NCI-H526 (cell line): ENCODE data around the gene SCD5.

Source experiments
- DNase-seq, 2 experiments: peaks; one replicate each; lab custom pipeline; 2025; lab: John Stamatoyannopoulos, UW

Gene SCD5

DNA sequence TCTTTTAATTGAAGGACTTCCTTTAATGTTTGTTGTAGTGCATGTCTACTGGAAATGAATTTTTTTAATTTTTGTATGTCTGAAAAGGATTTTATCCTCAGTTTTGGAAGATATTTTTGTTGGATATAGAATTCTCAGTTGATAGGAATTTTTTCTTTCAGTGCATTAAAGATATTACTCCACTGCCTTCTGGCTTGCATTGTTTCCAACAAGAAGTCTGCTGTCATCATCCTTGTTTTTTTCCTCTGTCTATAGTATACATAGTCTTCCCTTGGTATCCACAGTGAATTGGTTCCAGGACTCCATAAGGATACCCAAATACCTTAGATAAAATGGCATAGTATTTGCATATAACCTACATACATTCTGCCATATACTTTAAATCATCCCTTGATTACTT lies 33.5 kb downstream of the SCD5 start:
- DNase-seq: no peak

DNA sequence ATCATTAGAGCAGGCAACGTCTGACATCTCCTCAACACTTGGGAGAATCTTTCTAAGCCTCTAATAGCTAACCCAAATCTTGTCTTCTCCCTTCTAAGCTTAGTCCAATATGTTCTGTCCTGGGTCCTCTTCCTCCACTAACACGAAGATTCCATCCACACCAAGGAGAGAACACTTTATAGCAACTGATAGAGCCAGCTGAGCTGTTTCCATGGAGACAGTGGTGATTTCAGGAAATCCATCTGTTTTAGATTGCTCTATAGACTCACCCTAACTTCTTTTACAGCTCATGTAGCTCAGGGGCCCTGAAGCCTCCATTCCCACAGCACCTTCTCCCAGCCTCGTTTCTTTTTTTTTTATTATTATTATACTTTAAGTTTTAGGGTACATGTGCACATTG lies 37.4 kb downstream of the SCD5 start:
- DNase-seq: no peak

DNA sequence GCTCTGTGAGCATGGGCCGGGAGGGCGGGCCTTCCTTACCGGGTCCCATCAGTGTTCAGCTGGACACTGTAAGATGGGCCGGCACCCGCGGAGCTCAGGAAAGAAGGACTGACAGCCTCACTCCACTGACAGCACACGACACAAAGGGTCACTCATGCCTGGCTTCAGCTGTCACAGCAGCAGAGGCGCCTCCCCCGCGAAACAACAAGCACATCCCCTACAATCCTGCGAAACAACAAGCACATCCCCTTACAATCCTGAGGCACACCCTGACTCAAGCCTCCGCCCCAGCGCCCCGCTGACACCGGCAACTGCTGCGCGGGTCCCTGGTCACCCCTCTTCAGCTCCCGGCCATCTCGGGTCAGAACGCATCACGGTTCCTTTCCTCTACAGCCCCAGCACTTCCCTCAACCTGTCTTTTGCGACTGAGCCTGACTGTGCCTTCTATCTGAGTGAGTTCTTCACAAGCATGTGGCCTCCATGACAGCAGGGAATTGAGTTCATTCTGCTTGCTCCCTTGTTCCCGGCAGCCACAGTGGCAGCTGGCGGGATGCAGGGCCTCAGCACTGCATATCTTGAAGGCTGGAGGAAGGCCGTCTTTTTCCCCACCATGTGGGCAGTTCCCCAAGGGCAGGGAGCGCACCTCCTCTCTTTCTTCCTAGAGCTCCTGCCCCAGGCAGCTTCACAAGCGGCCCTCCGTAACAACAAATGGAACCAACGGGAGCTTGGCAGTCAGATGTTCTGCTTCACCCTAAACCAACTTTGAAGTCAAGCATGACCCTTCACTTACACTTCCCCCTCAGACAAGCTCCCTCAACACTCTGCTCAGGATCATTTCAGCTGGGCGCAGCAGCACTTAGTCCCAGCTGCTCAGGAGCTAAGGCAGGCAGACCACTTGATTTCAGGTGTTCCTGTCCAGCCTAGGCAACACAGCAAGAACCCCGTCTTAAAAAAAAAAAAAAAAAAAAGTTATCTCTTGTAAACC lies 39.6 kb downstream of the SCD5 start:
- no peak for DNase-seq

DNA sequence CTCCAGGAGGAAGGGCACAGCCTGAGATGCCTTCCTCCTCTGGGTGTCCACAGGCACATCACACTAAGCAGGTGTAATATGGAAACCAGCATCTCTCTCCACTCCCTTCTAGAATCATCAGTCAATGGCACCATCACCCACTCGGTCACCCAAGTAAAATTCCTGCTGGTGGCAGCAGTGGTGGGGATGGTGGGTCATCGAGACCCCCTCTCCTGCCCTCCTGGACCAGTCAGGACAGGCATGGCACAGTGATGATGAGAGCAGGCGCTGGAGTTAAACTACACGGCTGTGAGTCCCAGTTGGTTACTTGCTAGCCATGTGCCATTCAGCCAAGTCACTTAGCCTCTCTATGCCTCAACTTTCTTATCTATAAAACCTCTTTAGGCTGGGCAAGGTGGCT lies 42.5 kb downstream of the SCD5 start:
- DNase-seq: no peak

DNA sequence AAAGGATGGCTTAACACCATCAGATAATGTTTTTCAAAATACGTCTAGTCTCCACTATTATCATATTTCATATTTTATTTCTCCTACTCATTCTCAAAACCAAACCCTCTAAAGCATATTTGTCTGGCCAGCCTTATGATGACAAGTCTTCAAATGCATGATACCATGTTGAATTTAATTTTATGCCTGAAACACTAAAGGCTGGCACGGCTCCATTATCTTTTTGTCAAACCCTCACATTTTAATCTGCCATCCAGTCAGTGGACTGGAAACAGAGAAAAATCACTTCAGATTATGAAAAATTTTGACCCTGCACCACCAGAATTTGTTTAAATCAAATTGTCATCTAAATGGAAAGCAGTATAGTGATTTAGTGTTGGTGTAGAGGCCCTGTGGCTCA lies 42.9 kb downstream of the SCD5 start:
- no peak for DNase-seq

DNA sequence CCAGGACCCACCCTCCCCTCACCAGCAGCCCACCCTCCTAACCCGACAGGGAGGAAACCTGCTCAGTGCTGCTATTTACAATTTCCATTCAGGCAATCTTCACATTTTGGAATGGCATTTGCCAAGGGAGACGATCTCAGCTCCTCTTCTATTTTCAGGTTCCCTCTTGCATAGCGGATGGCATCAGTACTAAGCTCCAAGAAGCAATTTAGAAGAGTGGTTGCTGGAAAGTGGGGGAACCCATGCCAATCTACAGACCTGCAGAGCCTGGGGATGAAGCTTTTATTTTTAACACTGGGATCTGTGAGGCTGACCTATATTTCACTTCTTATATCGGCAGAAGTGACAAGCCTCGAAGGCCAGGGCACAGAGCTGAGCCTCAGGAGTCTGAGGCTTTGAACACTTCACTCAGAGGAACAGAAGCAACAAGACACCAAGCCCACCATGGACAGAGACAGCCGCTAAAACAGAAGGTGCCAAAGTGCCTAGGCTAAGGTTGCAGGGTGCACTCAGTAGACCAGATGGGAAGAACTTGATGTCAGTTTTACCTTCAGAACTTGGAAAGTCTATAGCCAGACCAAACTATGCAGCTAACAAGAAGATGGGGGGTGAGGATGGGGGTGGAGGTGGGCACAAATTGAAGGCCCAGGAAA lies 44.0 kb downstream of the SCD5 start:
- no peak for DNase-seq

DNA sequence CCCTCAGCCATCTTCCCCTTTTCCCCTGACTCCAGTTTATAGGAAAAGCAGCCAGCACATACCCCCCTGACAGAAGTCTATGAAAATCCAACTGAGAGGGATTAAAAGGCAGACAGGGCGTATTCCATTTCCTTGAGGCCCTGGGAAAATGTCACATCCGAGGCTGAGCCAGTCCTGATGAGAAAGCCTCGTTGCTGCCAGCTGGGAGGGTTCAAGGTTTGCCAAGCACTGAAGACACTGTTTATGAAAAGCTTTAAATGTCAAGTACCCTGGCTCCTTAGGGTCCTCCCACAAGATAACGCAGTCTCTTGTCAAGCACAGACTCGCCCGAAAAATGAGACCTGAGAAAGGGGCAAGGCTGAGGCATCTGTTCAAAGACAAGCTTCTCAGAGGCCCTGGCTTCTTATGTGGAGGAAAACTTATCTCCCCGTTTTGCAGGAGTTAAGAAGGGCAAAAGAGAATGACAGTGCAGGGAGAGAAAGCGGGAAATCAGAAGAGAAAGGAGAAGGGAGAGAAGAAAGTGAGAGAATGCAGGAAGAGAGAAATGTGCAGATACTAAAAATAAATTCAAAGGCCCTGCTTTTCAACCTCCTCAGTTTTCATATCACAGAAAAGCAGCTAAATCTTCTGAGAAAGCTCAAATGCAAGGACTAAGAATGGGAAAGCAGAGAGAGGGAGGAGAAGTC lies 44.7 kb downstream of the SCD5 start:
- DNase-seq: no peak

DNA sequence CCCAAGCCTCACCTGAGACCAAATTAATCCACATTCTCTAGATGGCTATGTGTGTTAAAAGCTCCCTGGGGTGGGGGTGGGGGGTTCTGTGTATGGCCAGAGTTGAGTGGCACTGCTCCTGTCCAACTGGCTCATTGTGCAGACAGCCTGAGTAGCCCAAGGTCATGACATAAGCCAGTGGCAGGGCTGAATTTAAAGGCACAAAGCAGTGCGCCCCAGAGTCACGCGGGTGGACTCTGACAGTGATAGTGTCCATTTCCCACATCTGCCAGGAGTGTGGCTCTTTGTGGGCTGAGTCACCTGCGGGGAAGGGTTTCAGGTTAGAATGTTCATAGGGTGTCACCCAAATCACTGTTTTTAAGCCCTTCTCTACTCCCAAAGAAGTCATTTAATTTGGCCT lies 45.4 kb downstream of the SCD5 start:
- no peak for DNase-seq

DNA sequence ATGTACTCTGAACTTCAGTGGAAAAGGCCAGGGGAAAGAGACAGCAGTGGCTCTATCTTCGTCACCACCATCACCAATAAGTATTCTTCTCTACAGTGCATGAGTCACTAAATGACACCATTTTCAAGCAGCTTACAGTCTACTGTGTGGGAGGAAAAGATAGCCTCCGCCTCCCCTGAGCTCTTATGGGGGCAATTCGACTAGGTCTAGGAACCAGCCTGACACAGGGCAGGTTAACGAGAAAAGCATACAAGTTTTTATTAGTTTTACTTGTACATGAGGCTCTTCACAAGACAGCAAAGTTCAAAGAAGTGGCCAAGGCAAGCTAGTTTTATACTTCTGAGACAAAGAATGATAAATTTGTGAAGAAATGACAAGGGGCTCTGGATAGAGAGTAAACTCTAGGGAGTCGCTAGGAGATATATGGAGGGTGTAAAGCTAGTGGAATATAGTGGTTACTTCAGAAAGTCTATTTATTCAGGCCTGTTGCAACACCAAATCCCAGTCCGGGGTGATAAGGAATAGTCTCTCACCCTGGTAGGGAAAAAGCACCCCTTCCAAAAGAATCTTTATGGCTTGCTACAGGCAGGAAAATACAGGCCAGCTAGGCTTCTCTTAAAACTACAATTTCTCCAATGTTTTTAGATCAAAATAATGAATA lies 49.7 kb downstream of the SCD5 start:
- DNase-seq: no peak

DNA sequence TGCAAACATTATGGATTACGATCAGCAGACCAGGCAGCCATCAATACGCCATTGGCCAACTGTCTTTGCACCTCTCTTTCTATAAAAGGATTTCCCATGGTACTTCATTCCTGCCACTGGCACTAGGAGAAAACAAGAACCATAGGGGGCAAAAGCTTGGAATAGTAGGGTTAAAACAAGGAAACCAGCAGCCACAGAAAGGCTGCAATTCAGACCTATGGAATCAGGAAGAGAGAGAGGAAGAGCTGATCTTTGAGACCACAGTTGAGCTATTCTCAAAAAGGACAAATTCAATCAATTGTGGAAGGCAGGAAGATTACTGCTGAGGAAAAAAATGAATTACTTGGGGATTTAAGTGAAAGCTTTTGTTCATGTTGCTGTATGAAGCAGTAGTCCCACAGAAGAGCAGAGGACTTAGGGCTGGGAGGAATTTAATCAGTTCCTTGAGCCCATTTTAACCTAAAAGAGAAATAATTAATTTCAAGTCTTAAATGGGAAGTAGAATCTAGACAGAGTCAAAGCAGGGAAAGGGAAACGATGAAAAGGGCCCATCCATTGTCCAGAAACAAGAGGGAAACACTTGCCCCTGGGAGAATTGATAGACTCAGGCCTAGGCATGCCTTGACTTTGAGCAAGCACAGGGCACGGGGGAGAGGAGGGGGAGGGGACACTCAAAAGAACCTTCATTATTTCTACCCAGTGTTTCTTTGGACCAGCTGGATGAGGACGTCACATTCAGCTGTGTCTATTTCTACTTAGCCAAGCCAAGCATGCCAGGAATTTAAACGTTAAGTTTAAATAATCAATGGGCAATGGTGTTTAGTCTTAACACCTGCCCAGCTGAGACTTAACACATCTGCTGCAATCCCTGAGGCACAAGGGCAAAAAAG lies 50.7 kb downstream of the SCD5 start:
- DNase-seq: no peak

DNA sequence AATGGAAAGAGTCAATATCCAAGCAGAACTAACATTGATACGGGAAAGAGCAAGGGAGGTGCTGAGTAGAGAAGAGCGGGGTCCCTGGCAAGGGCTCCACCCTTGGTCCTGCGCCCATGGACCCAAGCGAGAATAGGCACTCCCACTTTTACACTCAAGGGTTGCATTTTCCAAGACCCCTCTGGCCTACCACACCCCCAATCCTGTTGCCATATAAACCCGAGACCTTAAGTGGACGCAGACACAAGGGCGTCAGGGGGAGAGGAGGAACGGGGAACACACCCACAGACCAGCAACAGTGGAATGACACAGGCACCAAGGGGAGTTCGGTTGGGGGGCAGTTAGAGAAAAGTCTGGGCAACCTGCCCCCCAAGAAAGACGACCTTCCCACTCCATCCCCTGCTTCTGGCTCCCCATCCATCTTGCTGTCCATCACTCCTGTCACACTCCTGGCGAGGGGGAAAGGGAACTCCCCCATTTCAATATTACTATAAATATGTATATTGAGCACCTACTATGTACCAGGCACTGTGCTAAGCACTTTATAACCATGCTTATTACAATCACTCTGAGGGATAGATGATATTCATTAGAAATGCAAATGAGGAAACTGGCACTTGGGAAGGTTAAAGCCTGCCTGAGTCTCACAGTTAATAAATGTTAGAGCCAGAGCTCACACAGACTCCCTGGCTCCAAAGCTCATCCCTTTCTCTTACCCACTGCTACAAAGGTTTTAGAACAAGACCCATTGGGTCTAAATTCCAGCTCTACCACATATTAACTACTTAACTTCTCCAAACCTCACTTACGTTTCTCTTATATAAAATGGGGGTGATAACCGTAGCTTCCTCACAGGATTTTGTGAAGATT lies 51.7 kb downstream of the SCD5 start:
- peak in 1 of 2 experiments; percentile 9 for DNase-seq

DNA sequence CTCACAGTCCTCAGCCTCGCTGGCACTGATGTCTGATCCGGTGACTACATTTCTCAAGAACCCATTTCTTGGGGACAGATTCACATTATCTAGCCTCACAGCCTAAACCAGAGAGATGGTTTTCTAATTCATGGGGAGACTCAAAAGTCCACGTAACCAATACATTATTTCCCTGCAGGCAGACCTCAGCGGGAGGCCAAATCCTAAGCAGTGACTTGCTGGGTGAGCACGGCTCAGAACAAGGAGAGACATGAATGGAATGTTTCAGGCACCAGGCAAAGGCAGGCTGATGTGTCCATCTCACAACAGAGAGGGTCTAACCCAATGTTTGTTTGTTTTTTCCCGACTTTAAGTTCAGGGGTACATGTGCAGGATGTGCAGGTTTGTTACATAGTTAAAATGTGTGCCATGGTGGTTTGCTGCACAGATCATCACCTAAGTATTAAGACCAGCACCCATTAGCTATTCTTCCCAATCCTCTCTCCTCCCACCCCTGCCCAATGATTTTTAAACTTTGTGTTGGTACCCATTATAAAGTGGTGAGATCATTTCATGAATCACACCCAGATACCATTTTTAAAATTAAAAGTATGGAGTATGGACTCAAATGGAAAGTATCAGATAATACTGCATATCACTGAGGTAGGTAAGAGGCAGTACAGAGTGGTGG lies 53.3 kb downstream of the SCD5 start:
- no peak for DNase-seq

DNA sequence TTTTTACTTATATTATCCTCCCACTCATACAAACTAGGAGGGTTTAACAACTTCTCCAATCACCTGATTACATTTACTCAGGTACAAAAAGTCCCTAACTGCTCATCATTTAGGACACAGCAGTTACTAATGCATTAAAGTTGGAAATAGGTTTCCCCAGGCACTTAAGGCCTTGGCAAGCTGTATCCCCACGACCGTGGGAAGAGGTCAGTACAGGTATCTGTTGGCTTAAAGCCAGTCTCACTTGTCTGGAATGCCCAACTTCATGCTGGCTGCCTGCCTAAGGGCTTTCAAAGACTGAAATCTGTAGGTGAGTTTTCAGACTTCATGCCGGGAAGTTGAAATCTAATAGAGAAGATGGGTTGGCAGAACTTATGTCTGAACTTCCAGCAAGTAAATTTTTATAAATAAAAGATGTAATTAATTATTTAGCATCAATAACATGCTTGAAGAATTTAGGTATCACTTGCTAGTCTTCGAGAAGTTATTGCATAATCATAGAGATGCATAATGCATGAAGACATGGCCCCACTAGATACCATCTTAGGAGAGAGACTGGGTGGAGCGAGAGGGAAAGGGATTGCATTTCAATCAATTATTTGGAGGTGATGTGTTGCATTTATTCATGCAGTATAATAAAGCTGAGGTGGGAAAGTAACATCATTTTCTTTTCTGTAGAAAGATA lies 54.2 kb downstream of the SCD5 start:
- DNase-seq: no peak

DNA sequence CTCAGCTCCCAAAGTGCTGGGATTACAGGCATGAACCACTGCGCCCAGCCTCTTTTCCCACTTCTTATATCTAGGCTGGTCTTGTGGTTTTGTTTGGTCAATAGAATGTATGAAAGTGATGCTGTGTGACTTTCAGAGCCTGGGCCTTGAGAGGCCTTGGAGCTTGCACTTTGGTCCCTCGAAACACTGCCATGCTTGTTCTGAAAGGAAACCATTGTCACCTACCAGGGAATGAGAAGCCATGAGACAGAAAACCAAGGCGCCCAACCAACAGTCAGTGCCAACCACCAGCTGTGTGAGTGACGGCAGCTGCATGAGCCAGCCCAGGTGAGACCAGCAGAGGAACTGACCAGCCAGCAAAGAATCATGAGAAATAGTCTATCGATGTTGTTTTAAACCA lies 57.4 kb downstream of the SCD5 start:
- DNase-seq: no peak

DNA sequence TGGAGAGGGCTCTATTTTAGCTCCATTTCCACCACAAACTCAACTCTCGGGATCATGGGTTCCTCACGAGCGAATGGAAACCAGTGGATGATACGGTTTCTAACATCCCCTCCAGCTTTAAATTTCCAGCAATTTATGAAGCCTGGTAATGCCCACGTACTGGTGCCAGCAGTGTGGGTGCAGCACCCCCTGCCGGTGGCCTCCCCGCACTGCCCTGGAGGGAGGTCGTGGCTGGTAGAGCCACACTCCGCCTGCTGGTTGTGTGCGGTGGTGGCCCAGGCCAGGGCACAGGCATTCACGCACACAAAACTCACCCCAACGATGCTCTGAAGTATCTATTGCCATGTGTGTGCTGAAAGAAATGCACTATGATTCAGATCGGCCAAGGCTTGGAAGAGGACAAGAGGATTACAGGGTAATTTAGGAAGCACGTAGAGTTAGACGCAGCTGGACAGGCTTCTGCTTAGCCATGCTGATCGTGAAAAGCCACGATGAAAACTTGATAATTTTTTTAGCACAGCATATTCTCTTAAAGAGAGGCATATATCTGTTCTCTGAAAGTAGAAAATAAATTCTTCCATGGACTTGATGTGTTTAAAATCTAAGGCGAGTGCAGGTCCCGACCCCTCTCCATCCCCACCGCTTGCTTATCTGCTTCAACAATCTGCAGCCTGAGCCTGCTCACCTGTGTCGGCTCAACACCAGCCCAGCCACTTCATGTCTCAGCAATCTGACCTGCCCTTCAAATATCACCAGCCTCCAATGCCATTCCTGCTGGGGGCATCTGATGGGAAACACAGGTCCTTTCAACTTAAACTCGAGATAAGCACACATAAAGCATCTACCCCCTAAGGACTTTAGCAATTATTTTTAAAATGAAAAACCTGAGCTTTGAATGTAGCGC lies 59.1 kb downstream of the SCD5 start:
- DNase-seq: peak; percentile 16 to 76

DNA sequence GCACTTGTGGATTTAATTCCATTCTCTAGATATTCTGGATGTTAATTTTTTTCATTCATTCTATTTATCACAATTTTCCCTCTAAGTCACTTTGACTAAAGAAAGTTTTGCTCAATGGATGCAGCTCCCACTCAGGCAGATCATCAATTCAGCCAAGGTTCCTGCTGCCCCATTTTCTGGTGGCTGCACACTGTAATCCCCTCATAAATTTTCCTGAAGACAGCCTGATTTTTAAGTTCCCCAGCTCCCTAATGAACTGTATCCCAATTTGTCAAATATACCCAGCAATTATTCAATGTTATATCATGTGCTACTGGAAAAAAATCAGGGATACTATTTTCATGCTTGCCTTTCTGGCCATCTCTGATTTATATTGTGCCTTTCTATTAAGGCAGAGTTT lies 61.2 kb downstream of the SCD5 start:
- no peak for DNase-seq

DNA sequence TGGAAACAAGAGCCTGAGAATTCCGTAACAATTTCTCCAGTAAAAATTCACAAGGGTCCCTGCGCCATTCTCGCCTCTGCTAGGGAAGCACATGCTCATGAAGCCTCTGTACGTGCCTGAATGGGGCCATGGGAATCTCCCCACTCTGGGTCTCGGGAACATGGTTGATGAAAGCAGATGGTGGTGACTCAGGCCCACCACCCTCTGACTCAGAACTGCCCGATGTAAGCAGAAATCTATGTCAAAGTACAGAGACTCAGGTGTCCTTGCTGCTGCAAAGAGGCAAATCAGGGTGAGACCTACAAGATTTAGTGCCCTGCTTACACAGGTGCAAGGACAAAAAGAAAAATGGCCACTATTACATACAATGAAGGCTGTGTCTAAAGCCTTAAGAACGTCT lies 65.0 kb downstream of the SCD5 start:
- no peak for DNase-seq

DNA sequence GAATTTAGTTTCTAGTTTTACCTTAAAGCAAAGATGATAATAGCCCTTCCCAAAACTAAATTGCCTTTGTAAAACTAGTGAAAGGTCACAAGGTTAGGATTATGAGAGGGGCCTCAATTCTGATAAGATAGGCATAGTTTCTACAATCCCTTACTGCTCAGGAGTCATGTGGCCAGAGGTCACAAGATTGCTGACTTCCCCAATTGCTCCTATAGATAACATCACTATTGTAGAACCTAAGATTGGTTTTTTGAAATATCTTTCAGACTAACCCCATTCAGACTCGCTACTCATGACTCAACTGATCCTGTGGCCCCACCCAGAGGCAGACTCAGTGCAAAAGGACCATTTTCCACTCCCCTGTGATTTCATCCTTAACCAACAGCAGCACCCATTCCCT lies 70.3 kb downstream of the SCD5 start:
- DNase-seq: no peak
